ENCODE data around the gene LTN1.
"Not testable (repeated sequence)": the region's sequence is repeated elsewhere in the genome, so short reads cannot be mapped to it uniquely, and the experiment has no call there.

Gene LTN1

GRCh38 chr21:29002442-29003144 lies 9.9 kb upstream of the LTN1 start:
- peak; percentile 98 for DNase-seq (ENCODE audit: low read depth)
- peak; percentile 97 for TF ChIP-seq POLR2A (IDR thresholded peaks at IDR 0.05; ENCODE audit: extremely low read depth, insufficient read length)
- no peak for TF ChIP-seq CTCF (IDR thresholded peaks at IDR 0.05; ENCODE audit: low read depth, low read length)
- peak; percentile 85 for TF ChIP-seq MAX (IDR thresholded peaks at IDR 0.05; ENCODE audit: low read depth, low read length)
- peak; percentile 85 for TF ChIP-seq MYC (IDR thresholded peaks at IDR 0.05; ENCODE audit: low read depth, low read length)
- H3K4me3 ChIP-seq (ENCODE audit: low read depth, low read length): peak overlapping the region; percentile 98

GRCh38 chr21:28993293-28993629 lies 584 bp upstream of the LTN1 start:
- no peak for DNase-seq (ENCODE audit: low read depth)
- H3K4me3 ChIP-seq (ENCODE audit: low read depth, low read length): peak overlapping the region; percentile 60
- no peak for TF ChIP-seq MAX (IDR thresholded peaks at IDR 0.05; ENCODE audit: low read depth, low read length)
- TF ChIP-seq POLR2A (IDR thresholded peaks at IDR 0.05; ENCODE audit: extremely low read depth, insufficient read length): no peak
- no peak for TF ChIP-seq CTCF (IDR thresholded peaks at IDR 0.05; ENCODE audit: low read depth, low read length)
- TF ChIP-seq MYC (IDR thresholded peaks at IDR 0.05; ENCODE audit: low read depth, low read length): no peak

GRCh38 chr21:28991861-28992525 lies 684 bp downstream of the LTN1 start:
- TF ChIP-seq CTCF (IDR thresholded peaks at IDR 0.05; ENCODE audit: low read depth, low read length) (no peak), POLR2A (IDR thresholded peaks at IDR 0.05; ENCODE audit: extremely low read depth, insufficient read length) (no peak), MAX (IDR thresholded peaks at IDR 0.05; ENCODE audit: low read depth, low read length) (no peak), MYC (IDR thresholded peaks at IDR 0.05; ENCODE audit: low read depth, low read length) (no peak; the same call in 1 of the 2 replicates)
- DNase-seq (ENCODE audit: low read depth): peak; percentile 29
- peak overlapping the region; percentile 97 for H3K4me3 ChIP-seq (ENCODE audit: low read depth, low read length)

GRCh38 chr21:28988146-28988545 lies 4.5 kb downstream of the LTN1 start:
- H3K4me3 ChIP-seq (ENCODE audit: low read depth, low read length); DNase-seq (ENCODE audit: low read depth): not testable (repeated sequence)

GRCh38 chr21:28986677-28987076 lies 6.0 kb downstream of the LTN1 start:
- no peak overlapping the region for H3K4me3 ChIP-seq (ENCODE audit: low read depth, low read length)
- TF ChIP-seq MAX (IDR thresholded peaks at IDR 0.05; ENCODE audit: low read depth, low read length) (no peak), MYC (IDR thresholded peaks at IDR 0.05; ENCODE audit: low read depth, low read length) (no peak), CTCF (IDR thresholded peaks at IDR 0.05; ENCODE audit: low read depth, low read length) (no peak), POLR2A (IDR thresholded peaks at IDR 0.05; ENCODE audit: extremely low read depth, insufficient read length) (no peak)
- no peak for DNase-seq (ENCODE audit: low read depth)

- TF ChIP-seq CTCF (IDR thresholded peaks at IDR 0.05; ENCODE audit: low read depth, low read length) (no peak), MYC (IDR thresholded peaks at IDR 0.05; ENCODE audit: low read depth, low read length) (no peak)
- no peak overlapping the region for H3K4me3 ChIP-seq (ENCODE audit: low read depth, low read length)
- no peak for DNase-seq (ENCODE audit: low read depth)
Observed at GRCh38 chr21:28982637-28983036, 10.0 kb downstream of the LTN1 start.
